Tibial nerve (tissue), 4 donors: ENCODE measurements around the gene MECR. TPM values are rescaled to one million over a fixed set of nuclear protein-coding genes. Genes with fewer than 3 reads are reported as not detected.
"Not testable (repeated sequence)": the region's sequence is repeated elsewhere in the genome, so short reads cannot be mapped to it uniquely, and the experiment has no call there.

ENCODE experiments used
- DNase-seq, 2 donors: peaks; one replicate each; pipeline ENCODE4 v3.0.0-alpha.2; 2019; ENCODE audit warnings: low spot score in 2 of 2
- H3K27ac ChIP-seq, 4 donors: fragments of 200-600 bp; sonication (generic) in 3 of 4; one replicate each; pipeline ENCODE4 v1.5.1; 2017 to 2019; ENCODE audit warnings: mild to moderate bottlenecking in 1 of 4
- H3K27me3 ChIP-seq, 2 donors: fragments of 200-600 bp; sonication (generic) in 1 of 2; one replicate each; pipeline versions ENCODE4 v1.5.1 to v1.6.0; 2017 to 2019
- H3K36me3 ChIP-seq, 3 donors: fragments of 200-600 bp; sonication (generic); one replicate each; pipeline ENCODE4 v1.5.1; 2018 to 2019
- H3K4me1 ChIP-seq, 4 donors: fragments of 200-600 bp; sonication (generic) in 3 of 4; one replicate each; pipeline ENCODE4 v1.5.1; 2017 to 2019
- H3K4me3 ChIP-seq, 4 donors: fragments of 200-600 bp; sonication (generic) in 3 of 4; one replicate each; pipeline ENCODE4 v1.5.1; 2017 to 2019; ENCODE audit warnings: mild to moderate bottlenecking in 1 of 4, moderate library complexity in 1 of 4
- H3K9me3 ChIP-seq, 4 donors: fragments of 200-600 bp; sonication (generic) in 3 of 4; one replicate each; pipeline ENCODE4 v1.5.1; 2017 to 2019
- EP300 ChIP-seq, 2 donors: sonication (generic); formaldehyde crosslinking; IDR thresholded peaks; one replicate each; pipeline ENCODE4 v1.6.1; 2017; ENCODE audit warnings: antibody characterized with exemption in 2 of 2, mild to moderate bottlenecking in 1 of 2
- POLR2A ChIP-seq, 2 donors: fragments of 450-650 bp; IDR thresholded peaks; one replicate each; pipeline ENCODE4 v1.6.1; 2017; ENCODE audit warnings: antibody characterized with exemption in 2 of 2, mild to moderate bottlenecking in 2 of 2, moderate library complexity in 2 of 2
- WGBS, 2 donors: methylation state at CpG; one replicate each; pipeline ENCODE4 v1.1.5; 2018; 5-methylcytosine and 5-hydroxymethylcytosine counted together
- total RNA-seq, 4 donors: library from RNA; depleted of rRNA; stranded (reverse); fragments of >200 nt; gene quantifications; one replicate each; pipeline ENCODE4 v1.1.0, GENCODE V29; 2016
- TF ChIP-seq, protein P1 (sequence below), 5 experiments: fragments of 200-600 bp in 3 of 5; fragments of 450-650 bp in 2 of 5; sonication (generic) in 3 of 5; IDR thresholded peaks; one replicate each; pipeline ENCODE4 v1.5.1; 2016 to 2019; ENCODE audit warnings: antibody characterized with exemption in 5 of 5, mild to moderate bottlenecking in 3 of 5, moderate library complexity in 2 of 5

MECR gene
- total RNA-seq, 4 donors from 2014 or later: 18.8 to 34.2 (median 22.9) TPM

DNA sequence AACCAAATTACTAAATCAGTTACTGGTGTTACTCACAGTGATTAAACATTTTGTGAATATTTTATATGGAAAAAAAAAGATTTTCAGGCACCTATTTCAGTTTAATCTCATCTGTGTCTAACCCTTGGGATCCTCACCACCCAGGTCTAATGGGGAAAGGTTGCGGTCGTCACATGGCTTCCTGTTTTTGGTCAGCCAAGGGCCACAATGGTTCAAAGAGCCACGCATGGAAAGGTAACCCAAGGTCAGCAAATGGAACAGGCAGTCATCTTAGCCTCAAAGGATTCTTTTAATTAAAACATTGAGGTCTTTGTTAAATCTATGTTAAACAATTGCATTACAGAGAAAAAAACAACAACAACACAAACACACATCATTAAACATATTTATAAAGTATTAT is 71.0 kb downstream of the MECR start:
- H3K27ac ChIP-seq: peak overlapping the region in 1 of 4 donors; percentile 19
- TF ChIP-seq POLR2A (IDR thresholded peaks at IDR 0.05) (no peak), EP300 (IDR thresholded peaks at IDR 0.05) (no peak)
- TF ChIP-seq, protein P1, sequence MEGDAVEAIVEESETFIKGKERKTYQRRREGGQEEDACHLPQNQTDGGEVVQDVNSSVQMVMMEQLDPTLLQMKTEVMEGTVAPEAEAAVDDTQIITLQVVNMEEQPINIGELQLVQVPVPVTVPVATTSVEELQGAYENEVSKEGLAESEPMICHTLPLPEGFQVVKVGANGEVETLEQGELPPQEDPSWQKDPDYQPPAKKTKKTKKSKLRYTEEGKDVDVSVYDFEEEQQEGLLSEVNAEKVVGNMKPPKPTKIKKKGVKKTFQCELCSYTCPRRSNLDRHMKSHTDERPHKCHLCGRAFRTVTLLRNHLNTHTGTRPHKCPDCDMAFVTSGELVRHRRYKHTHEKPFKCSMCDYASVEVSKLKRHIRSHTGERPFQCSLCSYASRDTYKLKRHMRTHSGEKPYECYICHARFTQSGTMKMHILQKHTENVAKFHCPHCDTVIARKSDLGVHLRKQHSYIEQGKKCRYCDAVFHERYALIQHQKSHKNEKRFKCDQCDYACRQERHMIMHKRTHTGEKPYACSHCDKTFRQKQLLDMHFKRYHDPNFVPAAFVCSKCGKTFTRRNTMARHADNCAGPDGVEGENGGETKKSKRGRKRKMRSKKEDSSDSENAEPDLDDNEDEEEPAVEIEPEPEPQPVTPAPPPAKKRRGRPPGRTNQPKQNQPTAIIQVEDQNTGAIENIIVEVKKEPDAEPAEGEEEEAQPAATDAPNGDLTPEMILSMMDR (IDR thresholded peaks at IDR 0.05): no peak
- no peak for DNase-seq
- no peak overlapping the region for H3K4me3 ChIP-seq
- H3K4me1 ChIP-seq: peaks cover 0 to 71% (median 6%) of the 10 kb centered on the region in 4 donors
- no peaks in the 10 kb centered on the region for H3K27me3 ChIP-seq
- 51 to 54% methylated on average over 3 of the region's 3 CpGs for WGBS, 2 donors
- H3K36me3 ChIP-seq: peaks cover 0 to 57% (median 7%) of the 10 kb centered on the region in 3 donors
- no peaks in the 10 kb centered on the region for H3K9me3 ChIP-seq

DNA sequence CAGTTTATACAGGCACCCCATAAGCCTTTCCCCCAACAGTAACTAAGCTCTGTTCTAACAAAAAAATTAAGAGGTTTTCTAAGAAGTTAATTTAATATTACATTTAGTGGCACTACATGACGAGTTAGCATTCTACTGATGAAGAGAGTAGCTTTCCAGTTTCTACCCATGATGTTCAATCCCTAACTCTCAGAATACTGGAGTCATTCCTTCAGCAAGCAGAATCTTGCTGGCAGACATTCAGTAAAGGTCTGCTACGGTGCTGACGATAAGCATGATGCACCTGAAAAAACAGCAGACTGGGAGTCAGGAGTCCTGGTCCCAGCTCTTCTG is 73.5 kb downstream of the MECR start:
- TF ChIP-seq EP300 (IDR thresholded peaks at IDR 0.05) (no peak), POLR2A (IDR thresholded peaks at IDR 0.05) (no peak)
- Histone ChIP-seq H3K27ac (no peak overlapping the region), H3K9me3 (no peaks in the 10 kb centered on the region), H3K27me3 (no peaks in the 10 kb centered on the region), H3K4me3 (no peak overlapping the region), H3K4me1 (peaks cover 0 to 48% (median 6%) of the 10 kb centered on the region in 4 donors), H3K36me3 (peaks cover 0 to 82% (median 31%) of the 10 kb centered on the region in 3 donors)
- 68 to 69% methylated on average over 3 of the region's 3 CpGs for WGBS, 2 donors
- no peak for DNase-seq

DNA sequence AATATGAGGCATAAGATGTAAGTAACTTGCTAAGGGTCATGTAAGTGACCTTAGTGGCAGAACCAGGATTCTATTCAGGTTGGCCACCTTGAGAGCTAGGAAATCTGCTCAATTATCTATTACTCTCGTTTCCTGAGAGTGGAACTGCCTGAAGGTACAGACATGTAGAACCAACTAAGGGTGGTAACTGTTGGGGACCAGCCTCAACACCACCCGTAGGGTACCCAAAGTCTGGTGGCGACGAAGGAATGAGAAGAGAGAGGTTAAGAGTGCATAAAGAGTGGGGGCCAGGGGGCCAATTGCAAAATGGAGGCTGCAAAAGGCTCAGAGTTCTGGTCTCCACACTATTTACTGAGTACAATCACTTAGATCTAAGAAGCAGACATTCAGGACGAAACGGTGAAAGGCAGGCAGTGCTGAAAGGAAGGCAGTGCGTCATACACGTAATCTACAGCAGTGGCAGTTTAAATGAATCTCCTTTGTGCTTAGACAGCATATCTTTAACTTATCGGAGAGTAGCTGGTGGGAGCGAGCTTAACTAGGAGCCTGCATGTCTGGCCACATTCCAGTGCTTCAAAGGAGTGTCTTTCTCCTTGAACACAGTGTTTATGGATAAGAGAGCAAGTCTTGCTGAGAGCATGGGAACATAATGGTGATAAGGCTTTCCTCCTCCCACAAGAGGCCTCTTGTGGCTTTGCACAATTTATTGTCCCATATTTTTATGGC is 74.0 kb downstream of the MECR start:
- peak overlapping the region in 1 of 4 donors; percentile 29 for H3K27ac ChIP-seq
- TF ChIP-seq POLR2A (IDR thresholded peaks at IDR 0.05) (no peak), EP300 (IDR thresholded peaks at IDR 0.05) (no peak)
- TF ChIP-seq, protein P1 (IDR thresholded peaks at IDR 0.05): no peak
- 35 to 39% methylated on average over 10 of the region's 10 CpGs for WGBS, 2 donors
- H3K4me1 ChIP-seq: peaks cover 0 to 43% (median 2%) of the 10 kb centered on the region in 4 donors
- no peak for DNase-seq
- H3K9me3 ChIP-seq: no peaks in the 10 kb centered on the region
- H3K27me3 ChIP-seq: no peaks in the 10 kb centered on the region
- H3K4me3 ChIP-seq: no peak overlapping the region
- peaks cover 0 to 88% (median 36%) of the 10 kb centered on the region in 3 donors for H3K36me3 ChIP-seq

DNA sequence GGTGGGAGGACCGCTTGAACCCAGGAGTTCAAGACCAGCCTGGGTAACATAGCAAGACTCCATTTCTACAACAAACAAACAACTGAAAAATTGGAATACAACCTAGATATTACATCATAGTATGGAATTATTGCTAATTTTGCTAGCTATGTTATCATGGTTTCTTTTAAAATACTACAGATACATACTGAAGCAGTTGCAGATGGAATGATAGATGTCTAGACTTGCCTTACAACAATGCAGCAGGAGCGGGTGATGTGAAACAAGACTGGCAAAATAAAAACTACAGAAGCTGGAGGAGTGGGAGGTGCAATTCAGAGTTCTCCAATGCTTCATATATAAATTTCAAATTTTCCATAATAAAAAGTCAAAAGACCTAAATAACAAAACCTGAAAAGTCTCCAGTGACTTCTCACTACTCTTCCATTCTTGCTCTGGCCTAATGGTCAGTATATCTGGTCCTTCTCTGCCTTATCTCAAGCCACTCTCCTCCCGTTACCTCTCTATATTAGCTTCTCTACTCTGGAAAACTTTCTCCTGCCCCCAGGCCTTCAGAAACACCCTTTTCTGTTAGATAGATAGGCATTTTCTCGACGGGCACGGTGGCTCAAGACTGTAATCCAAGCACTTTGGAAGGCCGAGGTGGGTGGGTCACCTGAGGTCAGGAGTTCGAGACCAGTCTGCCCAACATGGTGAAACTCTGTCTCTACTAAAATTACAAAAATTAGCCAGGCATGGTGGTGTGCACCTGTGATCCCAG is 78.5 kb downstream of the MECR start:
- Histone ChIP-seq H3K9me3 (no peaks in the 10 kb centered on the region), H3K4me3 (no peak overlapping the region), H3K27ac (no peak overlapping the region), H3K36me3 (peaks cover 5 to 99% (median 56%) of the 10 kb centered on the region in 3 donors), H3K27me3 (no peaks in the 10 kb centered on the region), H3K4me1 (peaks cover 0 to 15% (median 0%) of the 10 kb centered on the region in 4 donors)
- TF ChIP-seq POLR2A (IDR thresholded peaks at IDR 0.05): no peak
- TF ChIP-seq EP300 (IDR thresholded peaks at IDR 0.05): no peak
- TF ChIP-seq, protein P1 (IDR thresholded peaks at IDR 0.05): no peak
- no peak for DNase-seq
- WGBS, 2 donors: 91 to 96% methylated on average over 8 of the region's 8 CpGs

DNA sequence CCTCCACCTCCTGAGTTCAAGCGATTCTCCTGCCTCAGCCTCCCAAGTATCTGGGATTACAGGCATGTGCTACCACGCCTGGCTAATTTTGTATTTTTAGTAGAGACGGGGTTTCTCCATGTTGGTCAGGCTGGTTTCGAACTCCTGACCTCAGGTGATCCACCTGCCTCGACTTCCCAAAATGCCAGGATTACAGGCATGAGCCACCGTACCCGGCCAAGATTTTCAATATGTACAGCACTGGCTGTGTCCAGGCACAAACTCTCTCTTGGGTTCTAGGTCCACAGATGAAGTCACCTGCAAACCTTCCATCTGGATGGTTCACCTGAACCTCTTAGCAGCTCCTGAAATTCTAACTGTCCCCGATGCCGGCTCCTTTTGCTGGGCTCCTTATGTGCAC is 80.4 kb downstream of the MECR start:
- 97 to 98% methylated on average over 9 of the region's 9 CpGs for WGBS, 2 donors
- H3K4me3 ChIP-seq, H3K9me3 ChIP-seq, DNase-seq, H3K27me3 ChIP-seq, H3K4me1 ChIP-seq, H3K27ac ChIP-seq: not testable (repeated sequence)
- peaks cover 5 to 100% (median 59%) of the 10 kb centered on the region in 3 donors for H3K36me3 ChIP-seq
